Lung (tissue), 16 donors: ENCODE measurements around the gene EFNB3. TPM values are rescaled to one million over a fixed set of nuclear protein-coding genes. Genes with fewer than 3 reads are reported as not detected.
A peak's percentile ranks its signal among the peaks of the same experiment; 100 is the strongest.

Experiments
- ATAC-seq: fragments of 200-7000 bp; cut with Tn5 transposase; one replicate; pipeline ENCODE4 v1.9.1; 2020; ENCODE audit warnings: moderate number of reproducible peaks; ENCODE audit not compliant: insufficient read depth, low FRiP score
- DNase-seq, 3 donors: peaks; one replicate each; pipeline ENCODE4 v3.0.0-alpha.2; 2013 to 2017
- H3K27ac ChIP-seq, 2 donors: one replicate each; pipeline ENCODE4 v1.5.1; 2013; ENCODE audit warnings: mild to moderate bottlenecking in 2 of 2, moderate library complexity in 2 of 2, control low read depth in 1 of 2, inconsistent platforms in 1 of 2, low read depth in 1 of 2, low read length in 1 of 2
- H3K27me3 ChIP-seq, 3 donors: one replicate each; pipeline ENCODE4 v1.5.1; 2013; ENCODE audit warnings: low read length in 2 of 3; ENCODE audit not compliant: control insufficient read depth in 3 of 3, insufficient read depth in 3 of 3
- H3K36me3 ChIP-seq, 4 donors: one replicate each; pipeline ENCODE4 v1.5.1; 2013; ENCODE audit warnings: low read length in 4 of 4, mild to moderate bottlenecking in 1 of 4, moderate library complexity in 1 of 4; ENCODE audit not compliant: control insufficient read depth in 4 of 4, insufficient read depth in 4 of 4
- H3K4me1 ChIP-seq, 5 donors: one replicate each; pipeline ENCODE4 v1.5.1; 2013; ENCODE audit warnings: low read length in 5 of 5, mild to moderate bottlenecking in 2 of 5, moderate library complexity in 1 of 5; ENCODE audit not compliant: control insufficient read depth in 5 of 5, insufficient read depth in 5 of 5
- H3K4me3 ChIP-seq: one replicate; pipeline ENCODE4 v1.5.1; 2013; ENCODE audit warnings: mild to moderate bottlenecking, control low read depth, moderate library complexity
- H3K9ac ChIP-seq, 2 donors: one replicate each; pipeline ENCODE4 v1.5.1; 2013; ENCODE audit warnings: low read length in 2 of 2, control low read depth in 1 of 2; ENCODE audit not compliant: insufficient read depth in 1 of 2
- H3K9me3 ChIP-seq, 4 donors: one replicate each; pipeline ENCODE4 v1.5.1; 2013; ENCODE audit warnings: low read length in 3 of 4, mild to moderate bottlenecking in 1 of 4, moderate library complexity in 1 of 4; ENCODE audit not compliant: control insufficient read depth in 4 of 4, insufficient read depth in 3 of 4
- WGBS, 2 donors: extraction: QIAGEN DNeasy Blood & Tissue Kit; methylation state at CpG; one replicate each; pipeline ENCODE4 v1.1.7; 2013; 5-methylcytosine and 5-hydroxymethylcytosine counted together
- long read RNA-seq, 5 donors: transcript quantifications; one replicate each; lab custom pipeline, GENCODE V29; 2026
- polyA plus RNA-seq, 2 donors: library from polyadenylated mRNA; stranded (reverse); fragments of 200-250 nt; gene quantifications; one replicate each; pipeline ENCODE4 v1.2.1, GENCODE V29; 2013
- total RNA-seq, 2 donors: library from RNA; depleted of rRNA in 1 of 2; stranded (reverse); fragments of >200 nt in 1 of 2; gene quantifications; one replicate each; pipeline ENCODE4 v1.2.1, GENCODE V29; 2014 to 2021
- TF ChIP-seq, protein P1 (sequence below): IDR thresholded peaks from 2 replicates; pipeline ENCODE4 v1.5.1; 2012; ENCODE audit warnings: mild to moderate bottlenecking; ENCODE audit errors: control extremely low read depth, extremely low read depth
- donor health status: control.
- donor health status: control.
- donor health status: Bipolar disorder and iron deficiency.
- donor health status: healthy.
- donor health status: DM: yes; HTN: yes; CAD: no.

EFNB3 gene, protein sequence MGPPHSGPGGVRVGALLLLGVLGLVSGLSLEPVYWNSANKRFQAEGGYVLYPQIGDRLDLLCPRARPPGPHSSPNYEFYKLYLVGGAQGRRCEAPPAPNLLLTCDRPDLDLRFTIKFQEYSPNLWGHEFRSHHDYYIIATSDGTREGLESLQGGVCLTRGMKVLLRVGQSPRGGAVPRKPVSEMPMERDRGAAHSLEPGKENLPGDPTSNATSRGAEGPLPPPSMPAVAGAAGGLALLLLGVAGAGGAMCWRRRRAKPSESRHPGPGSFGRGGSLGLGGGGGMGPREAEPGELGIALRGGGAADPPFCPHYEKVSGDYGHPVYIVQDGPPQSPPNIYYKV
- total RNA-seq (1 to 10 TPM; 4.1 to 4.9 TPM), polyA plus RNA-seq (under 1 TPM; 0.87 TPM)
- long read RNA-seq, donor 1, transcript EFNB3-201 (5 exons, 3,222 nt): major isoform, 6 of 6 reads
- long read RNA-seq, donor 1, partial matches to known transcripts: 0 of 6 reads
- long read RNA-seq, donor 1, other reads (novel, unspliced or antisense): 0 of 6 reads
- long read RNA-seq, donor 2, partial matches to known transcripts: 0 of 1 reads
- long read RNA-seq, donor 2, other reads (novel, unspliced or antisense): 0 of 1 reads
- long read RNA-seq, donor 3, partial matches to known transcripts: 21 of 24 reads
- long read RNA-seq, donor 3, other reads (novel, unspliced or antisense): 0 of 24 reads
- long read RNA-seq, donor 4, partial matches to known transcripts: 0 of 1 reads
- long read RNA-seq, donor 4, other reads (novel, unspliced or antisense): 0 of 1 reads
- long read RNA-seq, donor 5, transcript EFNB3-201 (5 exons, 3,222 nt): major isoform, 9 of 9 reads
- long read RNA-seq, donor 5, partial matches to known transcripts: 0 of 9 reads
- long read RNA-seq, donor 5, other reads (novel, unspliced or antisense): 0 of 9 reads

DNA sequence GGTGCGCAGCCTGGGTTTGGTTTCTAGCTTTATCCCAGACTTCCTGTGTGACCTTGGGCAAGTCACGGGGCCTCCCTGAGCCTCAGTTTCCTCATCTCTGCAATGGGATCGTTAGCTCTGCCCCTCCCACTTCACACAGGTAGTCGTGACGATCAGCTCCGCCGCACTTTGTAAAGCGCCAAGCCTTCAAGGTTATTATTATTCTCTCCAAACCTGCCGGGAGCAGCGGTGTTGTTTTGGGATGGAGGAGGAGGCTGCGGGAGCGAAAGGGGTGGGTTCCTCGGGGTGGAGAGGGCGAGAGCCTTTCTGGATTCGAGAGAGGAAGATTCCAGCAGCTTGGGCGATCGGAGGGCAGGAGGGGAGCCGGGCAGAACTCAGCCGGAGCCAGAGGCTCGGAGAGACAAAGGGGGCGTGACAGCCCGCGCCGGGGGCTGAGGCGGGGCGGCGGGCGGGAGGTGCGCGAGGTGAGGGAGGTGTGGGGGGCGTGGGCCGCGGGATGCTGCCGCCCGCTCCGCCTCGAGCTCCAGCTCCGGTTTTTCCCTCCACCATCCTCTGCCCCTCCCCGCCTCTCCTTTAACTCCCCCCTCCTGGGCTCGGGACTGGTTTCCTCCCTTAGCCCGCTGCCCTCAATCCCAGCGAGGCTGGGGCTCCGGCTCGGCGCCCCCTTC lies at the start of gene EFNB3:
TSS of gene EFNB3 (plus strand) at position 602 of the 668 bp plus-strand sequence. CDS start 397 bp downstream, outside the sequence.
- Histone ChIP-seq H3K4me3 (no peak within 1 kb of the TSS), H3K4me1 (peaks cover 0 to 22% (median 3%) of the 10 kb centered on the region in 5 donors), H3K36me3 (peaks cover 0 to 23% (median 6%) of the 10 kb centered on the region in 4 donors), H3K9ac (peak within 1 kb of the TSS in 1 of 2 donors; percentile 37), H3K27me3 (no peaks in the 10 kb centered on the region), H3K27ac (no peak within 1 kb of the TSS), H3K9me3 (peaks cover 0 to 3% (median 0%) of the 10 kb centered on the region in 4 donors)
- TF ChIP-seq, protein P1, sequence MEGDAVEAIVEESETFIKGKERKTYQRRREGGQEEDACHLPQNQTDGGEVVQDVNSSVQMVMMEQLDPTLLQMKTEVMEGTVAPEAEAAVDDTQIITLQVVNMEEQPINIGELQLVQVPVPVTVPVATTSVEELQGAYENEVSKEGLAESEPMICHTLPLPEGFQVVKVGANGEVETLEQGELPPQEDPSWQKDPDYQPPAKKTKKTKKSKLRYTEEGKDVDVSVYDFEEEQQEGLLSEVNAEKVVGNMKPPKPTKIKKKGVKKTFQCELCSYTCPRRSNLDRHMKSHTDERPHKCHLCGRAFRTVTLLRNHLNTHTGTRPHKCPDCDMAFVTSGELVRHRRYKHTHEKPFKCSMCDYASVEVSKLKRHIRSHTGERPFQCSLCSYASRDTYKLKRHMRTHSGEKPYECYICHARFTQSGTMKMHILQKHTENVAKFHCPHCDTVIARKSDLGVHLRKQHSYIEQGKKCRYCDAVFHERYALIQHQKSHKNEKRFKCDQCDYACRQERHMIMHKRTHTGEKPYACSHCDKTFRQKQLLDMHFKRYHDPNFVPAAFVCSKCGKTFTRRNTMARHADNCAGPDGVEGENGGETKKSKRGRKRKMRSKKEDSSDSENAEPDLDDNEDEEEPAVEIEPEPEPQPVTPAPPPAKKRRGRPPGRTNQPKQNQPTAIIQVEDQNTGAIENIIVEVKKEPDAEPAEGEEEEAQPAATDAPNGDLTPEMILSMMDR: no peak
- ATAC-seq: peak; percentile 45
- peak; percentile 76 to 81 (median 77) for DNase-seq
- 2% methylated on average over 26 to 41 of the region's 45 CpGs for WGBS, 2 donors

DNA sequence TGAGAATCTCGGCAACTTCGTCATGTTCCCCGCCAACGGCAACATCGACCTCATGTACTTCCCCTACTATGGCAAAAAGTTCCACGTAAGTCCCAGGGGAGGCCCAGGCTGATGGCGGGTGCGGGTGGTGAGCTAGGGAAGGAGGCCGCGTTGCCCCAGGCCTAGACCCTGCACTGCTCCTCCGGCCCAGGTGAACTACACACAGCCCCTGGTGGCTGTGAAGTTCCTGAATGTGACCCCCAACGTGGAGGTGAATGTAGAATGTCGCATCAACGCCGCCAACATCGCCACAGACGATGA lies 49.5 kb upstream of the EFNB3 start:
- Histone ChIP-seq H3K36me3 (peaks cover 0 to 12% (median 1%) of the 10 kb centered on the region in 4 donors), H3K27ac (no peak overlapping the region), H3K4me3 (no peak overlapping the region), H3K9me3 (no peaks in the 10 kb centered on the region), H3K27me3 (peaks cover 0 to 8% (median 0%) of the 10 kb centered on the region in 3 donors), H3K9ac (no peak overlapping the region), H3K4me1 (peaks cover 0 to 43% (median 7%) of the 10 kb centered on the region in 5 donors)
- 89 to 93% methylated on average over 17 of the region's 17 CpGs for WGBS, 2 donors
- TF ChIP-seq, protein P1: no peak
- ATAC-seq (no peak), DNase-seq (no peak)

DNA sequence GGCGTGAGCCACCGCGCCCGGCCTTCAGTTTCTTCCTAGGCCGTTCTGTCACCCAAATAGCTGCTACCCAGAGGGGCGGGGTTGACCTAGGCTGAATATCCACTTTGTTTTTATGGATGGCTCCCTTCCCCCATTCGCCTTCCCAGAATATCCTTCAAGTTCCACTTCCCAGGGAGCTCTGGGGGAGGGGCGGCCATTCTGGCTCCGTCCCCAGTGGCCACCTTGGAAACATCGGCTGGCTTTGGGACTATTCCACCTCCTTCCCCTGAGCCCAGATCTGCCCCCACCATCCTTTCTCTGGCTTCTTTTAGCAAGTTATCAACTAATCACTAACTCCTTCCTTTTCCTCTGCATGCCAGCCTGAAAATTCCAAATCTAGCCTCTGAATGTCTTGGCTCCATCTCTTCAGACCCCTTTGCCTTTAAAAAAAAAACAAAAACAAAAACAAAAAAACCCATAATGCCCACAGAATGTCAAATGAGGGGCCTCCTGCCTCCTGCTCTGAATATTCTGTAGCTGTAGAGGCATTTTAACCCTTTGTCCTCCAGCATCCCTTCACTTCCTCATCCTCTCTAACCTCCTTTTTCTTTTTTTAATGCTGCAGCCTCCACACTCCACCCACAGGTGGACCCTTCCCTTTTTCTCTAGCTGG lies 47.9 kb upstream of the EFNB3 start:
- peaks cover 0 to 3% (median 0%) of the 10 kb centered on the region in 3 donors for H3K27me3 ChIP-seq
- no peak overlapping the region for H3K4me3 ChIP-seq
- WGBS, 2 donors: 56 to 67% methylated on average over 10 of the region's 10 CpGs
- no peak overlapping the region for H3K27ac ChIP-seq
- ATAC-seq (no peak), DNase-seq (peak; percentile 80 to 90 (median 85))
- H3K36me3 ChIP-seq: peaks cover 0 to 12% (median 1%) of the 10 kb centered on the region in 4 donors
- no peaks in the 10 kb centered on the region for H3K9me3 ChIP-seq
- peaks cover 0 to 37% (median 7%) of the 10 kb centered on the region in 5 donors for H3K4me1 ChIP-seq
- TF ChIP-seq, protein P1: no peak
- peak overlapping the region in 1 of 2 donors; percentile 49 for H3K9ac ChIP-seq
